Cardiac fibroblast (primary cell): ENCODE data around the gene LIPC.

ENCODE experiments used
- DNase-seq, 2 donors: peaks; one replicate each; pipeline versions ENCODE4 v3.0.0 to v3.0.0-alpha.2; 2010; ENCODE audit warnings: low read depth in 2 of 2
- H3K4me3 ChIP-seq, 2 donors: replicated peaks in 1 of 2; 1 replicate in 1 of 2; 2 replicates in 1 of 2; pipeline ENCODE4 v1.5.1; 2011; ENCODE audit warnings: low read depth in 2 of 2, low read length in 2 of 2, mild to moderate bottlenecking in 2 of 2, moderate library complexity in 1 of 2
- CTCF ChIP-seq: IDR thresholded peaks from one replicate; pipeline ENCODE4 v1.5.1; 2011; ENCODE audit warnings: low read depth, mild to moderate bottlenecking, low read length, inconsistent platforms

Gene LIPC

GRCh38 chr15:58437531-58438105, 5.8 kb downstream of the LIPC start:
- no peak for TF ChIP-seq CTCF
- DNase-seq: no peak
- H3K4me3 ChIP-seq: no peak overlapping the region

- H3K4me3 ChIP-seq: no peak overlapping the region
- TF ChIP-seq CTCF: no peak
- no peak for DNase-seq
Measured at GRCh38 chr15:58438111-58438510, 6.3 kb downstream of the LIPC start.

- peak; percentile 72 to 73 for DNase-seq
- H3K4me3 ChIP-seq: no peak overlapping the region
- TF ChIP-seq CTCF: peak; percentile 32
Measured at GRCh38 chr15:58438956-58439355, 7.2 kb downstream of the LIPC start.

GRCh38 chr15:58440158-58440910, 8.5 kb downstream of the LIPC start:
- DNase-seq: peak; percentile 41 to 68
- TF ChIP-seq CTCF: no peak
- no peak overlapping the region for H3K4me3 ChIP-seq

- DNase-seq: no peak
- no peak overlapping the region for H3K4me3 ChIP-seq
- TF ChIP-seq CTCF: no peak
Measured at GRCh38 chr15:58440922-58441321, 9.1 kb downstream of the LIPC start.

- DNase-seq: peak; percentile 53 to 89
- TF ChIP-seq CTCF: no peak
- no peak overlapping the region for H3K4me3 ChIP-seq
Measured at GRCh38 chr15:58441376-58442070, 9.7 kb downstream of the LIPC start.
